Tibial nerve (tissue), 4 donors: ENCODE measurements around the gene TET2.

Source experiments
- EP300 ChIP-seq, 2 donors: sonication (generic); formaldehyde crosslinking; IDR thresholded peaks; one replicate each; pipeline ENCODE4 v1.6.1; 2017; ENCODE audit warnings: antibody characterized with exemption in 2 of 2, mild to moderate bottlenecking in 1 of 2
- POLR2A ChIP-seq, 2 donors: fragments of 450-650 bp; IDR thresholded peaks; one replicate each; pipeline ENCODE4 v1.6.1; 2017; ENCODE audit warnings: antibody characterized with exemption in 2 of 2, mild to moderate bottlenecking in 2 of 2, moderate library complexity in 2 of 2
- TF ChIP-seq, protein P1 (sequence below), 5 experiments: fragments of 200-600 bp in 3 of 5; fragments of 450-650 bp in 2 of 5; sonication (generic) in 3 of 5; IDR thresholded peaks; one replicate each; pipeline ENCODE4 v1.5.1; 2016 to 2019; ENCODE audit warnings: antibody characterized with exemption in 5 of 5, mild to moderate bottlenecking in 3 of 5, moderate library complexity in 2 of 5

- TF ChIP-seq, protein P1, sequence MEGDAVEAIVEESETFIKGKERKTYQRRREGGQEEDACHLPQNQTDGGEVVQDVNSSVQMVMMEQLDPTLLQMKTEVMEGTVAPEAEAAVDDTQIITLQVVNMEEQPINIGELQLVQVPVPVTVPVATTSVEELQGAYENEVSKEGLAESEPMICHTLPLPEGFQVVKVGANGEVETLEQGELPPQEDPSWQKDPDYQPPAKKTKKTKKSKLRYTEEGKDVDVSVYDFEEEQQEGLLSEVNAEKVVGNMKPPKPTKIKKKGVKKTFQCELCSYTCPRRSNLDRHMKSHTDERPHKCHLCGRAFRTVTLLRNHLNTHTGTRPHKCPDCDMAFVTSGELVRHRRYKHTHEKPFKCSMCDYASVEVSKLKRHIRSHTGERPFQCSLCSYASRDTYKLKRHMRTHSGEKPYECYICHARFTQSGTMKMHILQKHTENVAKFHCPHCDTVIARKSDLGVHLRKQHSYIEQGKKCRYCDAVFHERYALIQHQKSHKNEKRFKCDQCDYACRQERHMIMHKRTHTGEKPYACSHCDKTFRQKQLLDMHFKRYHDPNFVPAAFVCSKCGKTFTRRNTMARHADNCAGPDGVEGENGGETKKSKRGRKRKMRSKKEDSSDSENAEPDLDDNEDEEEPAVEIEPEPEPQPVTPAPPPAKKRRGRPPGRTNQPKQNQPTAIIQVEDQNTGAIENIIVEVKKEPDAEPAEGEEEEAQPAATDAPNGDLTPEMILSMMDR (IDR thresholded peaks at IDR 0.05): no peak
- TF ChIP-seq POLR2A (IDR thresholded peaks at IDR 0.05) (no peak), EP300 (IDR thresholded peaks at IDR 0.05) (no peak)
These were observed 35.5 kb downstream of the TET2 start for GRCh38 chr4:105182211-105182610.
